Fibroblast of the aortic adventitia (primary cell): ENCODE results near the gene ZNHIT6. TPM values are rescaled to one million over a fixed set of nuclear protein-coding genes. Genes with fewer than 3 reads are reported as not detected.
A peak's percentile ranks its signal among the peaks of the same experiment; 100 is the strongest.

Source experiments
- DNase-seq: peaks from one replicate; pipeline ENCODE4 v3.0.0-alpha.2; 2010; ENCODE audit warnings: low read depth
- H3K4me3 ChIP-seq: 2 replicates; pipeline ENCODE4 v1.5.1; 2011; ENCODE audit warnings: low read depth, mild to moderate bottlenecking, control low read depth, low read length, moderate library complexity
- CTCF ChIP-seq: IDR thresholded peaks from 2 replicates; pipeline ENCODE4 v1.5.1; 2011; ENCODE audit warnings: mild to moderate bottlenecking, low read length, control low read depth, inconsistent platforms; ENCODE audit not compliant: insufficient read depth
- total RNA-seq: library from RNA; depleted of rRNA; stranded (reverse); fragments of >200 nt; gene quantifications from 2 replicates; pipeline ENCODE4 v1.2.3, GENCODE V29; 2012; ENCODE audit warnings: low replicate concordance

Gene ZNHIT6
- total RNA-seq, 1 donor, result 18.1 TPM

- H3K4me3 ChIP-seq, result no peak overlapping the region
- DNase-seq, result peak; percentile 87
- TF ChIP-seq CTCF, result peak; percentile 53
Observed at GRCh38 chr1:85692730-85693314, 15.4 kb downstream of the ZNHIT6 start.

- H3K4me3 ChIP-seq, result no peak overlapping the region
- no peak for DNase-seq
- no peak for TF ChIP-seq CTCF
Observed at GRCh38 chr1:85689775-85690404, 18.3 kb downstream of the ZNHIT6 start.

DNA sequence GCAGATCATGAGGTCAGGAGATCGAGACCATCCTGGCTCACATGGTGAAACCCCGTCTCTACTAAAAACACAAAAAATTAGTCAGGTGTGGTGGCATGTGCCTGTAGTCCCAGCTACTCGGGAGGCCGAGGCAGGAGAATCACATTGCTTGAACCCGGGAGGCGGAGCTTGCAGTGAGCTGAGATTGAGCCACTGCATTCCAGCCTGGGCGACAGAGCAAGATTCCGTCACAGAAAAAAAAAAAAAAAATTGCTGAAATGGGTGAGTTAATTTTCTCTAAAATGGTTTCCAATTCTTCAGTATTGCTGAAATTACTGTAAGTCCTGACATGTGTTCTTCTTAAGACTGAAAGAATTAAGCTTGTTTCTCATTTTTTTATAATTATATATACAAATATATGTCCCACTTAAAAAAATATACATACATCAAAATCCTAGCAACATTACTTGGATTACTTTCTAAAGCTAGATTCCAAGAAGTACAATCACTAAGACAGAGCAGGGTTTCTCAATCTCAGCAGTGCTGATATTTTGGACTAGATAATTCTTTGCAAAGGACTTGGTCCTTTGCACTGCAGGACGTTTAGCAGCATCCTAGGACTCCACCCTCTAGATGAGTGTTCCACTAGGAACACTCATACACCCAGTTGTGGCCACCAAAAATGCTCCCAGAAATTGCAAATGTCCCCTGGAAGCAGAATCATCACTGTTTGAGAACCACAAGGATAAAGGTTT, 24.8 kb downstream of the ZNHIT6 start:
- TF ChIP-seq CTCF, result no peak
- DNase-seq, result no peak
- no peak overlapping the region for H3K4me3 ChIP-seq

DNA sequence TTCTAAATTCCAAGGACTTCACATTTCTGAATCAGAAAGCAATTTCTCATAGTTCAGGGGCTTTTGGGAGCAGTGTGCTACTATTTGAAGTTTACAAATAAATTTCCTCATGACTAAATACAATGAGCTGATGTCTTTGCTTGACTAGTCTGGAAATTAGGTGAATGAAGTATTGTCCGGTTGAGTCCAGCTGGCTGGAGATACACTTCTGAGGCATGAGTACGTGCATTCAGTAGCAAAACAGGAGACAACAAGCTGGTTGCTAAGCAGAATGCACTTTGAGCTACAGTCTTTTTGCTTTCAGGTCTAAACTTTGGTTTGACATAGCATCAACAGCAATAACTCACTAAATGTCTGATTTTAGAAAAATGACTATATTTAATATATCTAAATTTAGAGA, 27.1 kb downstream of the ZNHIT6 start:
- H3K4me3 ChIP-seq, result no peak overlapping the region
- DNase-seq, result peak; percentile 47
- TF ChIP-seq CTCF, result no peak

DNA sequence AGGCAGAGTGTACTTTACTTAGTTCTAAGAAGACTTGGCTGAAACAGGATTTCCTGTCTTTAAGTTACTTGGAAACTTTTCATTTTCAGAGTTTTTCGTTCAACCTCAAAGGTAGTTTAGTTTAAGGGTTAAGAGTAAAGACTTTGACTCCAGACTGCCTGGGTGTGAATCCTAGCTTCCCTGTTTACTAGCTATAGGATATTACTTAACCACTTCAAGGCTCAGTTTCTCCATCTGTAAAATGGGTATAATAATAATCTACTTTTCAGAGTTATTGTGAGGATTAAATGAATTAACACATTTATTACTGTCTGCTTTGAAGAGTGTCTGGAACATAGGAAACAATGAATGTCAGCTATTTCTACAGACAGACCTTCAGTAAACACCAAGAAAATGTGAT, 30.0 kb downstream of the ZNHIT6 start:
- no peak overlapping the region for H3K4me3 ChIP-seq
- DNase-seq, result no peak
- no peak for TF ChIP-seq CTCF

- no peak for DNase-seq
- TF ChIP-seq CTCF, result no peak
- no peak overlapping the region for H3K4me3 ChIP-seq
Observed at GRCh38 chr1:85677656-85678055, 30.6 kb downstream of the ZNHIT6 start.
